HEK293 (cell line): ENCODE data around the gene CLK4.

Source experiments
- GLIS2 ChIP-seq: fragments of 450-650 bp; formaldehyde crosslinking; IDR thresholded peaks from 2 replicates; pipeline ENCODE4 v1.5.1; 2016; ENCODE audit warnings: missing biosample characterization, missing genetic modification characterization
- KLF1 ChIP-seq: fragments of 450-650 bp; formaldehyde crosslinking; IDR thresholded peaks from 2 replicates; pipeline ENCODE4 v1.5.1; 2016; ENCODE audit warnings: missing biosample characterization, missing genetic modification characterization
- KLF16 ChIP-seq: fragments of 450-650 bp; formaldehyde crosslinking; IDR thresholded peaks from 2 replicates; pipeline ENCODE4 v1.5.1; 2017; ENCODE audit warnings: missing biosample characterization, missing genetic modification characterization
- KLF9 ChIP-seq: fragments of 450-650 bp; formaldehyde crosslinking; IDR thresholded peaks from 2 replicates; pipeline ENCODE4 v1.5.1; 2016; ENCODE audit warnings: missing biosample characterization, missing genetic modification characterization, low read depth
- MYNN ChIP-seq: fragments of 450-650 bp; formaldehyde crosslinking; IDR thresholded peaks from 2 replicates; pipeline ENCODE4 v1.5.1; 2016; ENCODE audit warnings: missing biosample characterization, missing genetic modification characterization, borderline replicate concordance
- RBAK ChIP-seq: fragments of 450-650 bp; formaldehyde crosslinking; IDR thresholded peaks from 2 replicates; pipeline ENCODE4 v1.5.1; 2016; ENCODE audit warnings: missing biosample characterization, missing genetic modification characterization
- SP2 ChIP-seq: fragments of 450-650 bp; formaldehyde crosslinking; IDR thresholded peaks from 2 replicates; pipeline ENCODE4 v1.5.1; 2016; ENCODE audit warnings: missing biosample characterization, missing genetic modification characterization
- SP7 ChIP-seq: fragments of 450-650 bp; formaldehyde crosslinking; IDR thresholded peaks from 2 replicates; pipeline ENCODE4 v1.5.1; 2016; ENCODE audit warnings: missing biosample characterization, missing genetic modification characterization
- TCF7L2 ChIP-seq: IDR thresholded peaks from 2 replicates; pipeline ENCODE4 v1.6.1; 2011; ENCODE audit warnings: low read depth, mild to moderate bottlenecking, inconsistent platforms, low read length, moderate library complexity, borderline replicate concordance
- YY1 ChIP-seq: fragments of 450-650 bp; formaldehyde crosslinking; IDR thresholded peaks from 2 replicates; pipeline ENCODE4 v1.5.1; 2018; ENCODE audit warnings: missing biosample characterization, missing genetic modification characterization
- ZFP3 ChIP-seq: fragments of 450-650 bp; formaldehyde crosslinking; IDR thresholded peaks from 2 replicates; pipeline ENCODE4 v1.5.1; 2016; ENCODE audit warnings: low read depth, missing biosample characterization, missing genetic modification characterization
- ZNF10 ChIP-seq: fragments of 450-650 bp; formaldehyde crosslinking; IDR thresholded peaks from 2 replicates; pipeline ENCODE4 v1.5.1; 2017; ENCODE audit warnings: missing biosample characterization, missing genetic modification characterization
- ZNF112 ChIP-seq: fragments of 450-650 bp; formaldehyde crosslinking; IDR thresholded peaks from 2 replicates; pipeline ENCODE4 v1.5.0; 2017; ENCODE audit warnings: missing biosample characterization, missing genetic modification characterization
- ZNF140 ChIP-seq: fragments of 450-650 bp; formaldehyde crosslinking; IDR thresholded peaks from 2 replicates; pipeline ENCODE4 v1.5.1; 2016; ENCODE audit warnings: missing biosample characterization, missing genetic modification characterization
- ZNF174 ChIP-seq: fragments of 450-650 bp; formaldehyde crosslinking; IDR thresholded peaks from 2 replicates; pipeline ENCODE4 v1.5.0; 2017; ENCODE audit warnings: missing biosample characterization, mild to moderate bottlenecking, missing genetic modification characterization
- ZNF311 ChIP-seq: fragments of 450-650 bp; formaldehyde crosslinking; IDR thresholded peaks from 2 replicates; pipeline ENCODE4 v1.5.1; 2017; ENCODE audit warnings: missing biosample characterization, missing genetic modification characterization, borderline replicate concordance
- ZNF354C ChIP-seq: fragments of 450-650 bp; formaldehyde crosslinking; IDR thresholded peaks from 2 replicates; pipeline ENCODE4 v1.5.1; 2016; ENCODE audit warnings: missing biosample characterization, missing genetic modification characterization, low read depth, borderline replicate concordance
- ZNF416 ChIP-seq: fragments of 450-650 bp; formaldehyde crosslinking; IDR thresholded peaks from 2 replicates; pipeline ENCODE4 v1.5.1; 2016; ENCODE audit warnings: missing biosample characterization, missing genetic modification characterization
- ZNF521 ChIP-seq: fragments of 450-650 bp; formaldehyde crosslinking; IDR thresholded peaks from 2 replicates; pipeline ENCODE4 v1.5.1; 2017; ENCODE audit warnings: missing biosample characterization, mild to moderate bottlenecking, missing genetic modification characterization
- ZNF544 ChIP-seq: fragments of 450-650 bp; formaldehyde crosslinking; IDR thresholded peaks from 2 replicates; pipeline ENCODE4 v1.5.0; 2017; ENCODE audit warnings: missing biosample characterization, missing genetic modification characterization
- ZNF560 ChIP-seq: fragments of 450-650 bp; formaldehyde crosslinking; IDR thresholded peaks from 2 replicates; pipeline ENCODE4 v1.5.1; 2017; ENCODE audit warnings: missing biosample characterization, missing genetic modification characterization, borderline replicate concordance
- ZNF571 ChIP-seq: fragments of 450-650 bp; formaldehyde crosslinking; IDR thresholded peaks from 2 replicates; pipeline ENCODE4 v1.5.0; 2017; ENCODE audit warnings: missing biosample characterization, missing genetic modification characterization
- ZNF654 ChIP-seq: fragments of 450-650 bp; formaldehyde crosslinking; IDR thresholded peaks from 2 replicates; pipeline ENCODE4 v1.5.1; 2016; ENCODE audit warnings: low read depth, missing biosample characterization, missing genetic modification characterization
- ZNF660 ChIP-seq: fragments of 450-650 bp; IDR thresholded peaks from 2 replicates; pipeline ENCODE4 v1.5.1; 2018; ENCODE audit warnings: missing biosample characterization, mild to moderate bottlenecking, missing genetic modification characterization
- ZSCAN30 ChIP-seq: fragments of 450-650 bp; IDR thresholded peaks from 2 replicates; pipeline ENCODE4 v1.5.1; 2018; ENCODE audit warnings: missing biosample characterization, mild to moderate bottlenecking, missing genetic modification characterization, moderate library complexity
- TF ChIP-seq, protein P1 (sequence below): fragments of 450-650 bp; formaldehyde crosslinking; conservative IDR thresholded peaks from 2 replicates; pipeline ENCODE4 v1.5.1; 2016; ENCODE audit warnings: low read depth, missing biosample characterization, missing genetic modification characterization
- TF ChIP-seq, protein P2 (sequence below): fragments of 450-650 bp; formaldehyde crosslinking; IDR thresholded peaks from 2 replicates; pipeline ENCODE4 v1.5.1; 2016; ENCODE audit warnings: missing biosample characterization, missing genetic modification characterization
- TF ChIP-seq, protein P3 (sequence below): fragments of 450-650 bp; formaldehyde crosslinking; IDR thresholded peaks from 2 replicates; pipeline ENCODE4 v1.5.1; 2016; ENCODE audit warnings: missing biosample characterization, missing genetic modification characterization
- TF ChIP-seq, protein P4 (sequence below): fragments of 450-650 bp; formaldehyde crosslinking; IDR thresholded peaks from 2 replicates; pipeline ENCODE4 v1.5.1; 2016; ENCODE audit warnings: missing biosample characterization, missing genetic modification characterization
- TF ChIP-seq, protein P5 (sequence below): fragments of 450-650 bp; formaldehyde crosslinking; IDR thresholded peaks from 2 replicates; pipeline ENCODE4 v1.5.1; 2016; ENCODE audit warnings: missing biosample characterization, missing genetic modification characterization

The CLK4 gene

DNA sequence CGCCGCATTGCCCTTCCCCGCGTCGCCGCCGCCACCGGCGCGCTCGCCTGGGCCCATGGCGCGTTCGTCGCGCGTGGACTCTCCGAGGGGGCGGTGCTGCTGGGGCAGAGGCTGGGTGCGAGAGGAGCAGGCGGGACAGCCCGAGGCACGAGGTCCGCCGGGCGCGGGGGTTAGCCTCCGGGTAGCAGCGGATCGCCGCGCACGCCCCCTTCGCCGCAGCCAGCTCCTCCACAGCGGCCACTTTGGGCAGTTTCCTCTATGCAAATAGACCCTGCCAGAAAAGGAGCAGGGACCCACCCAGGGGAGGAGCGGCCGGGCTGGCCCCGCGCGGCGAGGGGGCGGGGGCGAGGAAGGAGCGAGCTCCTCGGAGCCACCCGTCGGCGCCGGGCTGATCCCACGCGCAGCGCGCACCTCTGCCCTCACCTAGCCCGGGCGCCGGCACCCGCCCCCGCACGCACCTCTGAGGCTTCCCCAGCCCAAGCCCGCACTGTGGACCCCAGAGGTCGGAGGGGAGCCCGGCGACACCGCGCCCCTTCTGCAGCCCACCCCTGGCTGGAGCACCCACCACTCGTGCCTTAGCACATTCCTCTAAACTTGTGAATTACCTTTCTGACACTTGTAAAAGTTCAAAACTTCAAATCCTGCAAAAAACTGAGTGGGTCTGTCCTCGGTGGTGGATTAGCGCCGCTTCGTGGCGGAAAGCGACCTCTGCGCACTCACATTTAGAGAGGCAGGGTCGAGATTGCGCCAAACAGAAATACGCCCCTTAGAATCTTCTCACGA is 36.5 kb downstream of the CLK4 start, which contains the start of gene COL23A1 (continued):
- TF ChIP-seq, protein P1, sequence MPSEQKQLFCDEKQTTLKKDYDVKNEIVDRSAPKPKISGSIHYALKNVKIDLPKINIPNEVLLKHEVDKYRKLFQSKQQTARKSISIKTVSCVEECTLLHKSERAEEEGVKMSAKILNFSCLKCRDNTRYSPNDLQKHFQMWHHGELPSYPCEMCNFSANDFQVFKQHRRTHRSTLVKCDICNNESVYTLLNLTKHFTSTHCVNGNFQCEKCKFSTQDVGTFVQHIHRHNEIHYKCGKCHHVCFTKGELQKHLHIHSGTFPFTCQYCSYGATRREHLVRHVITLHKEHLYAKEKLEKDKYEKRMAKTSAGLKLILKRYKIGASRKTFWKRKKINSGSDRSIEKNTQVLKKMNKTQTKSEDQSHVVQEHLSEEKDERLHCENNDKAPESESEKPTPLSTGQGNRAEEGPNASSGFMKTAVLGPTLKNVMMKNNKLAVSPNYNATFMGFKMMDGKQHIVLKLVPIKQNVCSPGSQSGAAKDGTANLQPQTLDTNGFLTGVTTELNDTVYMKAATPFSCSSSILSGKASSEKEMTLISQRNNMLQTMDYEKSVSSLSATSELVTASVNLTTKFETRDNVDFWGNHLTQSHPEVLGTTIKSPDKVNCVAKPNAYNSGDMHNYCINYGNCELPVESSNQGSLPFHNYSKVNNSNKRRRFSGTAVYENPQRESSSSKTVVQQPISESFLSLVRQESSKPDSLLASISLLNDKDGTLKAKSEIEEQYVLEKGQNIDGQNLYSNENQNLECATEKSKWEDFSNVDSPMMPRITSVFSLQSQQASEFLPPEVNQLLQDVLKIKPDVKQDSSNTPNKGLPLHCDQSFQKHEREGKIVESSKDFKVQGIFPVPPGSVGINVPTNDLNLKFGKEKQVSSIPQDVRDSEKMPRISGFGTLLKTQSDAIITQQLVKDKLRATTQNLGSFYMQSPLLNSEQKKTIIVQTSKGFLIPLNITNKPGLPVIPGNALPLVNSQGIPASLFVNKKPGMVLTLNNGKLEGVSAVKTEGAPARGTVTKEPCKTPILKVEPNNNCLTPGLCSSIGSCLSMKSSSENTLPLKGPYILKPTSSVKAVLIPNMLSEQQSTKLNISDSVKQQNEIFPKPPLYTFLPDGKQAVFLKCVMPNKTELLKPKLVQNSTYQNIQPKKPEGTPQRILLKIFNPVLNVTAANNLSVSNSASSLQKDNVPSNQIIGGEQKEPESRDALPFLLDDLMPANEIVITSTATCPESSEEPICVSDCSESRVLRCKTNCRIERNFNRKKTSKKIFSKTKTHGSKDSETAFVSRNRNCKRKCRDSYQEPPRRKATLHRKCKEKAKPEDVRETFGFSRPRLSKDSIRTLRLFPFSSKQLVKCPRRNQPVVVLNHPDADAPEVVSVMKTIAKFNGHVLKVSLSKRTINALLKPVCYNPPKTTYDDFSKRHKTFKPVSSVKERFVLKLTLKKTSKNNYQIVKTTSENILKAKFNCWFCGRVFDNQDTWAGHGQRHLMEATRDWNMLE (tag by site-specific recombination) = no peak
- TF ChIP-seq KLF9 (tag by site-specific recombination) (peak; percentile 55; the same call in 1 of the 2 replicates), KLF16 (tag by site-specific recombination) (no peak), ZNF571 (no peak), ZNF660 (no peak), SP7 (tag by site-specific recombination) (no peak), ZNF544 (no peak), ZNF354C (tag by site-specific recombination) (no peak), ZNF654 (tag by site-specific recombination) (peak; percentile 58), YY1 (tag by site-specific recombination) (no peak), ZNF112 (tag by site-specific recombination) (no peak), ZNF140 (tag by site-specific recombination) (no peak), ZNF311 (tag by site-specific recombination) (no peak), TCF7L2 (no peak), RBAK (tag by site-specific recombination) (no peak), ZNF416 (tag by site-specific recombination) (no peak), KLF1 (tag by site-specific recombination) (peak; percentile 42; the same call in 1 of the 2 replicates), ZNF521 (tag by site-specific recombination) (no peak), ZNF560 (tag by site-specific recombination) (no peak), MYNN (no peak), ZFP3 (tag by site-specific recombination) (no peak), GLIS2 (tag by site-specific recombination) (peak; percentile 61; the same call in 1 of the 2 replicates), ZNF10 (no peak), SP2 (tag by site-specific recombination) (peak; percentile 47), ZNF174 (tag by site-specific recombination) (no peak), ZSCAN30 (tag by site-specific recombination) (no peak)
- TF ChIP-seq, protein P2, sequence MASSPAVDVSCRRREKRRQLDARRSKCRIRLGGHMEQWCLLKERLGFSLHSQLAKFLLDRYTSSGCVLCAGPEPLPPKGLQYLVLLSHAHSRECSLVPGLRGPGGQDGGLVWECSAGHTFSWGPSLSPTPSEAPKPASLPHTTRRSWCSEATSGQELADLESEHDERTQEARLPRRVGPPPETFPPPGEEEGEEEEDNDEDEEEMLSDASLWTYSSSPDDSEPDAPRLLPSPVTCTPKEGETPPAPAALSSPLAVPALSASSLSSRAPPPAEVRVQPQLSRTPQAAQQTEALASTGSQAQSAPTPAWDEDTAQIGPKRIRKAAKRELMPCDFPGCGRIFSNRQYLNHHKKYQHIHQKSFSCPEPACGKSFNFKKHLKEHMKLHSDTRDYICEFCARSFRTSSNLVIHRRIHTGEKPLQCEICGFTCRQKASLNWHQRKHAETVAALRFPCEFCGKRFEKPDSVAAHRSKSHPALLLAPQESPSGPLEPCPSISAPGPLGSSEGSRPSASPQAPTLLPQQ (tag by site-specific recombination) = peak; percentile 61; the same call in 1 of the 2 replicates
- TF ChIP-seq, protein P3, sequence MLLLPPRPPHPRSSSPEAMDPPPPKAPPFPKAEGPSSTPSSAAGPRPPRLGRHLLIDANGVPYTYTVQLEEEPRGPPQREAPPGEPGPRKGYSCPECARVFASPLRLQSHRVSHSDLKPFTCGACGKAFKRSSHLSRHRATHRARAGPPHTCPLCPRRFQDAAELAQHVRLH = no peak
- TF ChIP-seq, protein P4, sequence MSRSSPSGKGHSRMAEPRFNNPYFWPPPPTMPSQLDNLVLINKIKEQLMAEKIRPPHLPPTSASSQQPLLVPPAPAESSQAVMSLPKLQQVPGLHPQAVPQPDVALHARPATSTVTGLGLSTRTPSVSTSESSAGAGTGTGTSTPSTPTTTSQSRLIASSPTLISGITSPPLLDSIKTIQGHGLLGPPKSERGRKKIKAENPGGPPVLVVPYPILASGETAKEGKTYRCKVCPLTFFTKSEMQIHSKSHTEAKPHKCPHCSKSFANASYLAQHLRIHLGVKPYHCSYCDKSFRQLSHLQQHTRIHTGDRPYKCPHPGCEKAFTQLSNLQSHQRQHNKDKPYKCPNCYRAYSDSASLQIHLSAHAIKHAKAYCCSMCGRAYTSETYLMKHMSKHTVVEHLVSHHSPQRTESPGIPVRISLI (tag by site-specific recombination) = no peak
- TF ChIP-seq, protein P5, sequence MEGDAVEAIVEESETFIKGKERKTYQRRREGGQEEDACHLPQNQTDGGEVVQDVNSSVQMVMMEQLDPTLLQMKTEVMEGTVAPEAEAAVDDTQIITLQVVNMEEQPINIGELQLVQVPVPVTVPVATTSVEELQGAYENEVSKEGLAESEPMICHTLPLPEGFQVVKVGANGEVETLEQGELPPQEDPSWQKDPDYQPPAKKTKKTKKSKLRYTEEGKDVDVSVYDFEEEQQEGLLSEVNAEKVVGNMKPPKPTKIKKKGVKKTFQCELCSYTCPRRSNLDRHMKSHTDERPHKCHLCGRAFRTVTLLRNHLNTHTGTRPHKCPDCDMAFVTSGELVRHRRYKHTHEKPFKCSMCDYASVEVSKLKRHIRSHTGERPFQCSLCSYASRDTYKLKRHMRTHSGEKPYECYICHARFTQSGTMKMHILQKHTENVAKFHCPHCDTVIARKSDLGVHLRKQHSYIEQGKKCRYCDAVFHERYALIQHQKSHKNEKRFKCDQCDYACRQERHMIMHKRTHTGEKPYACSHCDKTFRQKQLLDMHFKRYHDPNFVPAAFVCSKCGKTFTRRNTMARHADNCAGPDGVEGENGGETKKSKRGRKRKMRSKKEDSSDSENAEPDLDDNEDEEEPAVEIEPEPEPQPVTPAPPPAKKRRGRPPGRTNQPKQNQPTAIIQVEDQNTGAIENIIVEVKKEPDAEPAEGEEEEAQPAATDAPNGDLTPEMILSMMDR (tag by site-specific recombination) = peak; percentile 3; the same call in 1 of the 2 replicates
